Lower leg skin (tissue), 3 donors: ENCODE measurements around the gene PPFIA1.
"Not testable (repeated sequence)": the region's sequence is repeated elsewhere in the genome, so short reads cannot be mapped to it uniquely, and the experiment has no call there.

Experiments used
- CTCF ChIP-seq, 3 donors: fragments of 450-650 bp; IDR thresholded peaks; one replicate each; pipeline ENCODE4 v1.5.1; 2016; ENCODE audit warnings: antibody characterized with exemption in 3 of 3, mild to moderate bottlenecking in 3 of 3, moderate library complexity in 2 of 3
- POLR2A ChIP-seq, 2 donors: fragments of 450-650 bp; IDR thresholded peaks; one replicate each; pipeline ENCODE4 v1.6.1; 2016 to 2017; ENCODE audit warnings: antibody characterized with exemption in 2 of 2, mild to moderate bottlenecking in 1 of 2, moderate library complexity in 1 of 2

GRCh38 chr11:70259077-70259476 lies 11.4 kb upstream of the PPFIA1 start:
- TF ChIP-seq CTCF, POLR2A (IDR thresholded peaks at IDR 0.05): not testable (repeated sequence)
